ENCODE data around the gene PERCC1. TPM values are rescaled to one million over a fixed set of nuclear protein-coding genes. Genes with fewer than 3 reads are reported as not detected.

Gene PERCC1
- total RNA-seq, 1 donor from 2014 or later = not detected

DNA sequence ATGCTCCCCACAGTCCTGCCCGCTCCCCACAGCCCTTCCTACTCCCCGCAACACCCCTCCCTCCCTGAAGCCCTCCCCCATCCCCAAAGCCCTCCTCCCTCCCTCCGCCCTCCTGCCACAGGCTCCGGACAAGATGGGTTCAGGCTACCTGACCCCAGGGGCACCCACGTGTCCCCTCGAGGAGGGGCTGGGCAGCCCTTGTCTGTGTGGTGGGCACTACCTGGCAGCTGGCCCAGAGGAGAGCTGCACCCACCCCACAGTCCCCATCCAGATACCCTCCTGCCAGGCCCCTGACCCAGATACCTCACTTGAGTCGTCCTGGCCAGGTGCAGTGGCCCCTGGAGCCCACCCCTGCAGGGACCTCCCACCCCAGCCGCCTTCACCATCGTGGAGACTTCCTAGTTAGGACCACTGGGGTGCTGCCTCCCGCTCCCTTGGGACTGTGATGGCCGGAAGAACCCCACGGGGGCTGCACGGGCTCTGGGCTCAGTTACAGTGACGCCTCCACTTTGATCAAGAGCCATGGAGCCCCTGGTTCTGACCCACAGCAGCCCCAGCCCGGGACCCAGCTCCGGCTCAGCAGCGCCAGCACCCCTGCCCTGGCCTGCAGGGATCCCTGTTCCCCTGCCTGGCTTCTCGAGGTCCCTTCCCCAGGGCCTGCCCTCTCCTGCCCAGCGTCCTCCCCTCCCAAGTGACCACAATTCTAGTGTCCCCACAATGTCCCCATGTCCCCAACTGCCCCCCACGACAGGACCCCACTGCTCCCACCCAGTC lies 806 bp downstream of the PERCC1 start:
- H3K9me3 ChIP-seq (ENCODE audit: low read depth) = no peaks in the 10 kb centered on the region
- no peaks in the 10 kb centered on the region for H3K9me3 Mint-ChIP-seq
- H3K27me3 Mint-ChIP-seq (ENCODE audit: insufficient read depth, low read depth) = no peaks in the 10 kb centered on the region
- H3K4me2 ChIP-seq = no peak overlapping the region
- H3K9ac ChIP-seq = no peak overlapping the region
- no peak overlapping the region for H2AFZ ChIP-seq (replicated peaks)
- no peak for DNase-seq (ENCODE audit: low spot score)
- no peak overlapping the region for H3K4me3 ChIP-seq
- no peak overlapping the region for H3K4me3 Mint-ChIP-seq
- H3K36me3 ChIP-seq = no peaks in the 10 kb centered on the region
- H3K4me1 Mint-ChIP-seq = peaks cover 13% of the 10 kb centered on the region
- TF ChIP-seq EZH2 (IDR thresholded peaks at IDR 0.05) = no peak
- no peak for TF ChIP-seq EZH2phosphoT487 (IDR thresholded peaks at IDR 0.05)
- TF ChIP-seq, protein P1, sequence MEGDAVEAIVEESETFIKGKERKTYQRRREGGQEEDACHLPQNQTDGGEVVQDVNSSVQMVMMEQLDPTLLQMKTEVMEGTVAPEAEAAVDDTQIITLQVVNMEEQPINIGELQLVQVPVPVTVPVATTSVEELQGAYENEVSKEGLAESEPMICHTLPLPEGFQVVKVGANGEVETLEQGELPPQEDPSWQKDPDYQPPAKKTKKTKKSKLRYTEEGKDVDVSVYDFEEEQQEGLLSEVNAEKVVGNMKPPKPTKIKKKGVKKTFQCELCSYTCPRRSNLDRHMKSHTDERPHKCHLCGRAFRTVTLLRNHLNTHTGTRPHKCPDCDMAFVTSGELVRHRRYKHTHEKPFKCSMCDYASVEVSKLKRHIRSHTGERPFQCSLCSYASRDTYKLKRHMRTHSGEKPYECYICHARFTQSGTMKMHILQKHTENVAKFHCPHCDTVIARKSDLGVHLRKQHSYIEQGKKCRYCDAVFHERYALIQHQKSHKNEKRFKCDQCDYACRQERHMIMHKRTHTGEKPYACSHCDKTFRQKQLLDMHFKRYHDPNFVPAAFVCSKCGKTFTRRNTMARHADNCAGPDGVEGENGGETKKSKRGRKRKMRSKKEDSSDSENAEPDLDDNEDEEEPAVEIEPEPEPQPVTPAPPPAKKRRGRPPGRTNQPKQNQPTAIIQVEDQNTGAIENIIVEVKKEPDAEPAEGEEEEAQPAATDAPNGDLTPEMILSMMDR (IDR thresholded peaks at IDR 0.05) = no peak
- H3K36me3 Mint-ChIP-seq = no peaks in the 10 kb centered on the region
- H3F3A ChIP-seq (ENCODE audit: low read depth) = no peaks in the 10 kb centered on the region
- H3K4me1 ChIP-seq = peaks cover 5% of the 10 kb centered on the region
- H3K27ac Mint-ChIP-seq = no peak overlapping the region
- no peaks in the 10 kb centered on the region for H4K20me1 ChIP-seq (ENCODE audit: low read depth)
- no peak overlapping the region for H3K27ac ChIP-seq
- H3K79me2 ChIP-seq (ENCODE audit: low read depth) = no peaks in the 10 kb centered on the region
- no peaks in the 10 kb centered on the region for H3K27me3 ChIP-seq

DNA sequence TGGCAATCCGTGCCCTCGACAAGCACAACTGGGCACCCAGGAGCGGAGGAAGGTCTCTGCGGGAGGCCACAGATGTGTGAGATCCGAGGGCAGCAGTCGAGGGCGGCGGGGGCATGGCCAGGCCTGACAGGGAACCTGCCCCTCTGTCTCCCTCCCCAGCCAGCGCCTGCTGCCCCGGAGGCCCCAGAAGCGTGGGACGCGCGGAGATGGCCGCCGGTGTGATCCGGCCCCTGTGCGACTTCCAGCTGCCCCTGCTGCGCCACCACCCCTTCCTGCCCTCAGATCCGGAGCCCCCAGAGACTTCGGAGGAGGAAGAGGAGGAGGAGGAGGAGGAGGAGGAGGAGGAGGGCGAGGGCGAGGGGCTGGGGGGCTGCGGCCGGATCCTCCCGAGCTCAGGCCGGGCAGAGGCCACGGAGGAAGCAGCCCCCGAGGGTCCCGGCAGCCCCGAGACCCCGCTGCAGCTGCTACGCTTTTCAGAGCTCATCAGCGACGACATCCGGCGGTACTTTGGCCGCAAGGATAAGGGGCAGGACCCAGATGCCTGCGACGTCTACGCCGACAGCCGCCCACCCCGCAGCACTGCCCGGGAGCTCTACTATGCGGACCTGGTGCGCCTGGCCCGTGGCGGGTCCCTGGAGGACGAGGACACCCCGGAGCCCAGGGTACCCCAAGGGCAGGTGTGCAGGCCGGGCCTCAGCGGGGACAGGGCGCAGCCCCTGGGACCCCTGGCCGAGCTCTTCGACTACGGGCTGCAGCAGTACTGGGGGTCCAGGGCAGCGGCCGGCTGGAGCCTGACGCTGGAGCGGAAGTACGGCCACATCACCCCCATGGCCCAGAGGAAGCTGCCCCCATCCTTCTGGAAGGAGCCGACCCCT lies 1.7 kb downstream of the PERCC1 start:
- Histone ChIP-seq H3K9me3 (ENCODE audit: low read depth) (no peaks in the 10 kb centered on the region), H3K9ac (peak overlapping the region; percentile 32), H3K27me3 (no peaks in the 10 kb centered on the region), H3K27ac (no peak overlapping the region), H2AFZ (replicated peaks) (no peak overlapping the region), H3F3A (ENCODE audit: low read depth) (no peaks in the 10 kb centered on the region), H3K79me2 (ENCODE audit: low read depth) (no peaks in the 10 kb centered on the region), H3K4me3 (no peak overlapping the region), H3K4me1 (no peaks in the 10 kb centered on the region), H3K4me2 (no peak overlapping the region), H3K36me3 (no peaks in the 10 kb centered on the region), H4K20me1 (ENCODE audit: low read depth) (no peaks in the 10 kb centered on the region)
- no peaks in the 10 kb centered on the region for H3K36me3 Mint-ChIP-seq
- H3K9me3 Mint-ChIP-seq = no peaks in the 10 kb centered on the region
- no peak overlapping the region for H3K4me3 Mint-ChIP-seq
- H3K27me3 Mint-ChIP-seq (ENCODE audit: insufficient read depth, low read depth) = no peaks in the 10 kb centered on the region
- no peak overlapping the region for H3K27ac Mint-ChIP-seq
- TF ChIP-seq EZH2phosphoT487 (IDR thresholded peaks at IDR 0.05) (no peak), EZH2 (IDR thresholded peaks at IDR 0.05) (no peak)
- TF ChIP-seq, protein P1 (IDR thresholded peaks at IDR 0.05) = no peak
- DNase-seq (ENCODE audit: low spot score) = no peak
- peaks cover 10% of the 10 kb centered on the region for H3K4me1 Mint-ChIP-seq

DNA sequence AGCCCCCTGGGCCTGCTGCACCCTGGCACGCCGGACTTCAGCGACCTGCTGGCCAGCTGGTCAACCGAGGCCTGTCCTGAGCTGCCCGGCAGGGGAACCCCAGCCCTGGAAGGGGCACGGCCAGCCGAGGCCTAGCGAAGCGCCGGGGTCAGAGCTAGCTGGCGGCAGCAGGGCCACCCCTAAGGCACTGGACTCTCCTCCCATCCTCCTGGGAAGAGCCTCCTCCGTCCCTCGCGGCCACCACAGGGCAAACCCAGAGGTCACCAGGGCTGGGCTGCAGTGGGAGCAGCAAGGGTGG lies 2.3 kb downstream of the PERCC1 start:
- no peak overlapping the region for H3K4me3 Mint-ChIP-seq
- no peak overlapping the region for H3K27ac ChIP-seq
- H3K79me2 ChIP-seq (ENCODE audit: low read depth) = no peaks in the 10 kb centered on the region
- no peaks in the 10 kb centered on the region for H3K27me3 Mint-ChIP-seq (ENCODE audit: insufficient read depth, low read depth)
- H3F3A ChIP-seq (ENCODE audit: low read depth) = no peaks in the 10 kb centered on the region
- no peaks in the 10 kb centered on the region for H3K27me3 ChIP-seq
- no peak overlapping the region for H2AFZ ChIP-seq (replicated peaks)
- no peaks in the 10 kb centered on the region for H3K4me1 ChIP-seq
- H3K9me3 ChIP-seq (ENCODE audit: low read depth) = no peaks in the 10 kb centered on the region
- no peak overlapping the region for H3K4me3 ChIP-seq
- H3K36me3 ChIP-seq = no peaks in the 10 kb centered on the region
- no peaks in the 10 kb centered on the region for H4K20me1 ChIP-seq (ENCODE audit: low read depth)
- no peak overlapping the region for H3K27ac Mint-ChIP-seq
- no peaks in the 10 kb centered on the region for H3K9me3 Mint-ChIP-seq
- no peaks in the 10 kb centered on the region for H3K36me3 Mint-ChIP-seq
- DNase-seq (ENCODE audit: low spot score) = no peak
- TF ChIP-seq EZH2 (IDR thresholded peaks at IDR 0.05) (no peak), EZH2phosphoT487 (IDR thresholded peaks at IDR 0.05) (no peak)
- TF ChIP-seq, protein P1 (IDR thresholded peaks at IDR 0.05) = no peak
- H3K9ac ChIP-seq = peak overlapping the region; percentile 32
- H3K4me2 ChIP-seq = no peak overlapping the region
- peaks cover 10% of the 10 kb centered on the region for H3K4me1 Mint-ChIP-seq
